BE2C (cell line): ENCODE results near the gene E2F4.
A peak's percentile ranks its signal among the peaks of the same experiment; 100 is the strongest.

ENCODE experiments used
- DNase-seq: peaks from one replicate; pipeline ENCODE4 v3.0.0-alpha.2; 2020
- H3K27me3 ChIP-seq: fragments of 250-450 bp; sonication (Bioruptor Pico); 2 replicates; pipeline ENCODE4 v1.5.1; 2020; ENCODE audit warnings: mild to moderate bottlenecking
- H3K36me3 ChIP-seq: fragments of 250-450 bp; sonication (Bioruptor Pico); 2 replicates; pipeline ENCODE4 v1.5.1; 2020; ENCODE audit warnings: mild to moderate bottlenecking
- H3K4me1 ChIP-seq: fragments of 250-450 bp; sonication (Bioruptor Pico); 2 replicates; pipeline ENCODE4 v1.5.1; 2020
- H3K4me3 ChIP-seq: 2 replicates; pipeline ENCODE4 v1.5.1; 2011; ENCODE audit warnings: low read depth, low read length
- H3K9me3 ChIP-seq: fragments of 250-450 bp; sonication (Bioruptor Pico); 2 replicates; pipeline ENCODE4 v1.5.1; 2020
- TF ChIP-seq, protein P1 (sequence below): IDR thresholded peaks from 2 replicates; pipeline ENCODE4 v1.5.1; 2012; ENCODE audit warnings: mild to moderate bottlenecking, low read depth, low read length

Gene E2F4

DNA sequence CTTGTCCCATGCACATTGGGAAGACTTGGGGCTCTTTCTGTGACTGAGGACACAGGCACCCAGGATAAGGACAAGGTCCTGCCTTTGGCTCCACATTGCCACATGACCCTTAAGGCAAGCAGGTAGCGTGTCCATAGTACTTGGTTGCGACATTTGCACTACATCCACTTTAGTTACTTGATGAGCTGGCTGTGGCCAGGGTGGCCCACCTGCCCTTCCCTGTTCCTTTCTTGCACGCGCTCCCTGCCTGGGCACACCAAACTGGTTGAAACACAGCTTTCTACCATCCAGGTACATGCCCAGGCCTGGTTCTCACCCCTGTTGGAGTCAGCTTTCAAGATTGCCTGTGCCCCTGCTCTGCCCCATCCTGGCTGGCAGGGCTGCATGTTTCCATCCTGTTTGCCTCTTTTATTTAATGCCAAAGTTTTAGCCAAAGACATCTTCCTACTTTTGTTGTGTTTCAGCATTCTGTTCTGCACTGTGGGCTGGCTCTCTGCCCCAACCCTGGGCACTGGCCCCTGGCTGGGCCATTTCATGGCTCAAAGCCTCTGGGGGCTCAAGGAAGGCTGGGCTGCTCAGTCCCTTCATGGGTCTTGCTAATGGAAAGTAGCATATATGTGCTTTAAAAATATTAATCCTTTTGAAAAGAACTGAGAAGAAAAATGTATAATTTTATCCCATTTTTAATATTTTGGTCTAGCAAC lies 44.4 kb upstream of the E2F4 start:
- 0 out of 2 replicates have a peak, but pooled peaks cover 2% of the 10 kb centered on the region for H3K4me1 ChIP-seq
- no peaks in the 10 kb centered on the region for H3K27me3 ChIP-seq
- no peak for DNase-seq
- no peaks in the 10 kb centered on the region for H3K9me3 ChIP-seq
- H3K36me3 ChIP-seq = peaks cover 56% of the 10 kb centered on the region
- TF ChIP-seq, protein P1, sequence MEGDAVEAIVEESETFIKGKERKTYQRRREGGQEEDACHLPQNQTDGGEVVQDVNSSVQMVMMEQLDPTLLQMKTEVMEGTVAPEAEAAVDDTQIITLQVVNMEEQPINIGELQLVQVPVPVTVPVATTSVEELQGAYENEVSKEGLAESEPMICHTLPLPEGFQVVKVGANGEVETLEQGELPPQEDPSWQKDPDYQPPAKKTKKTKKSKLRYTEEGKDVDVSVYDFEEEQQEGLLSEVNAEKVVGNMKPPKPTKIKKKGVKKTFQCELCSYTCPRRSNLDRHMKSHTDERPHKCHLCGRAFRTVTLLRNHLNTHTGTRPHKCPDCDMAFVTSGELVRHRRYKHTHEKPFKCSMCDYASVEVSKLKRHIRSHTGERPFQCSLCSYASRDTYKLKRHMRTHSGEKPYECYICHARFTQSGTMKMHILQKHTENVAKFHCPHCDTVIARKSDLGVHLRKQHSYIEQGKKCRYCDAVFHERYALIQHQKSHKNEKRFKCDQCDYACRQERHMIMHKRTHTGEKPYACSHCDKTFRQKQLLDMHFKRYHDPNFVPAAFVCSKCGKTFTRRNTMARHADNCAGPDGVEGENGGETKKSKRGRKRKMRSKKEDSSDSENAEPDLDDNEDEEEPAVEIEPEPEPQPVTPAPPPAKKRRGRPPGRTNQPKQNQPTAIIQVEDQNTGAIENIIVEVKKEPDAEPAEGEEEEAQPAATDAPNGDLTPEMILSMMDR = no peak
- H3K4me3 ChIP-seq = no peak overlapping the region

- TF ChIP-seq, protein P1 = no peak
- H3K36me3 ChIP-seq = peaks cover 50% of the 10 kb centered on the region
Observed at GRCh38 chr16:67148221-67148620, 43.7 kb upstream of the E2F4 start.

DNA sequence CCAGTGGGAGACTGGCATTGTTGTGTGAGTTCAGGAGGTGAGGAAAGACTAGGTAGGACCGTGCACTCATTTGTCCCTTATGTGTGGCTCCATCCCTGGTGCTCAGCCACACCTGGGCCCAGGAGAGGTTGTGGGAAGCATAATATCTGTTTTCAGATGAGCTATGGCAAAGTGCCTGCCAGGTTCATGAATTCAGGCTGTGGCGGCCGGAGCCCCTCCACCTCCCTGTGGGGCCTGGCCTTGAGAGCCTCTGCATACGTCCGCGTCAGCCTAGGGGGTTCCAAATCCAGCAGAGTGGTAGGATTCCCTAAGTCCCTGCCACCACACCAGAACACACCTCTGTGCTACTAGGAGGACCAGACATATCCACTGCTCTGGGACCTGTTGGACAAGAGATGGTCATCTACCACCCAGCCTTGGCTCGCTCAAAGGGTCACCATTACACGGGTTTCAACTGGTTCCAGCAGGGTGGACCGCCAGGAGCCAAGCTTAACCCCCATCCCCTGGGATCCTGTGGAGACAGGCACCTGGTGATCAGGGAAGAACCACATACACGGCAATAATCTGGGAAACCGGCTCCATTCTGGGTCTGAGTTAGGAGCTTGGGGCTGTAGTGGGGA lies 43.2 kb upstream of the E2F4 start:
- Histone ChIP-seq H3K27me3 (no peaks in the 10 kb centered on the region), H3K9me3 (no peaks in the 10 kb centered on the region), H3K4me1 (0 out of 2 replicates have a peak, but pooled peaks cover 2% of the 10 kb centered on the region), H3K36me3 (peaks cover 44% of the 10 kb centered on the region), H3K4me3 (no peak overlapping the region)
- DNase-seq = no peak
- TF ChIP-seq, protein P1 = no peak

More at GRCh38 chr16:67148221-67148620, 43.7 kb upstream of the E2F4 start:
- H3K9me3 ChIP-seq = no peaks in the 10 kb centered on the region
- no peak overlapping the region for H3K4me3 ChIP-seq
- no peak for DNase-seq
- H3K4me1 ChIP-seq = 0 out of 2 replicates have a peak, but pooled peaks cover 2% of the 10 kb centered on the region
- no peaks in the 10 kb centered on the region for H3K27me3 ChIP-seq

- H3K36me3 ChIP-seq = peaks cover 37% of the 10 kb centered on the region
- 0 out of 2 replicates have a peak, but pooled peaks cover 2% of the 10 kb centered on the region for H3K4me1 ChIP-seq
- peak; percentile 13 for DNase-seq
- no peak overlapping the region for H3K4me3 ChIP-seq
- no peaks in the 10 kb centered on the region for H3K9me3 ChIP-seq
- no peaks in the 10 kb centered on the region for H3K27me3 ChIP-seq
- TF ChIP-seq, protein P1 = no peak
Observed at GRCh38 chr16:67149276-67150046, 42.5 kb upstream of the E2F4 start.

DNA sequence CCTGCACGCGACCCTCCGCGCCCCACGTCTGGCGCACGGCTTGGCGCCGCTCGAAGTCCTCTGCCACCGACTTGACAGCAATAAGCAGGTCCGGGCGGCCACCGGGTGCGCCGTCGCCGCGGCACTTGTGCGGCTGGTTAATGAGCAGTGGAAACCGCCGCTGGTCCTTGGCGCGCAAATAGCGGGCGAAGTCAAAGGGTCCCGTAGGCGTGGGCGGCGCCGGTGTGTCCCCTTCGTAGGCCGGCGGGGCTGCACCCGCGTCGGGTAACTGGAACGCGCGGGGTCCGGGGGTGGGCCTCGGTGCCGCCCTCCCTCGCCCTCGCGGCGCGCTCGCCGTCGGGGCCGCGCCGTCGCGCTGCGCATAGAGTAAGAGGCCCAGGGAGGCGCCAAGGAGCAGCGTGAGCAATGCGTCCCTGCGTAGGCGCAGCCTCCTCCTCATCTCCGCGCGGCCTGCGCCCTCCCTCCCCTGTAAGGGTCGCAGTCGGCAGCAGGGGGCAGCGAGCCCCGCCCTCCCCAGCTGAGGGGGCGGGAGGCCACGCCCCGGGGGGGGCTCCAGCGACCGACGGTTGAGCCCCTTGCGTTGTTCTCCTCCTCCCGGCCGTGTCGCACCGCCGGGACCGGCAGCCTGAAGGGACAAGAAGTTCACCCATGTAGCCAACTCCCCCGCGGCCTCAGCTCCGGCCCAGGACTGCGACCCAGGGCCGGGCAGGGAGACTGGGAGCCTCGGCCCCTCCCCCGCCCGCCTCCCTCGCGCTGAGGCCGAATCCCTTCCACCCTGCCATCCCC lies 41.7 kb upstream of the E2F4 start:
- Histone ChIP-seq H3K4me3 (peak overlapping the region; percentile 77), H3K27me3 (peaks cover 2% of the 10 kb centered on the region; the same call in 1 of the 2 replicates), H3K9me3 (no peaks in the 10 kb centered on the region), H3K4me1 (0 out of 2 replicates have a peak, but pooled peaks cover 2% of the 10 kb centered on the region), H3K36me3 (peaks cover 31% of the 10 kb centered on the region)
- DNase-seq = peak; percentile 72
- TF ChIP-seq, protein P1 = peak; percentile 21
